NCI-H69 (cell line): Measurements from ENCODE around the gene PCLO.
"Not testable (repeated sequence)": the region's sequence is repeated elsewhere in the genome, so short reads cannot be mapped to it uniquely, and the experiment has no call there.

Source experiments
- DNase-seq: peaks from one replicate; lab custom pipeline; 2025; lab: John Stamatoyannopoulos, UW

Gene PCLO

DNA sequence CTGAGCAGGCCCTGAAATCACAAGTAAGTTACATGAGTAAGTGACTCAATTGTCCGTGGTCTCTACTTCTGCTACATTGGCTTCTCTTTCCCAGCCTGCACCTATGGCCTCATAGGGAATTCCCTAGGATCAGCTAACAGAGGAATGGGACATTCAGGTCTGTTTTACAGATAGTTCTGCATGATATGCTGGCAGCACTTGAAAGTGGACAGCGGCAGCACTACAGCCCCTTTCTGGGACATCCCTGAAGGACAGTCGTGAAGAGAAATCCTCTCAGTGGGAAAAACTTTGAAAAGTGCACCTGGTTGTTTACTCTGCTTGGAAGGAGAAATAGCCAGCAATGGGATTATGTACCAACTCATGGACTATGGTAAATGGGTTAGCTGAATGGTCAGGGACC, 426.1 kb downstream of the PCLO start:
- no peak for DNase-seq

GRCh38 chr7:82732677-82733076, 430.0 kb downstream of the PCLO start:
- no peak for DNase-seq

DNA sequence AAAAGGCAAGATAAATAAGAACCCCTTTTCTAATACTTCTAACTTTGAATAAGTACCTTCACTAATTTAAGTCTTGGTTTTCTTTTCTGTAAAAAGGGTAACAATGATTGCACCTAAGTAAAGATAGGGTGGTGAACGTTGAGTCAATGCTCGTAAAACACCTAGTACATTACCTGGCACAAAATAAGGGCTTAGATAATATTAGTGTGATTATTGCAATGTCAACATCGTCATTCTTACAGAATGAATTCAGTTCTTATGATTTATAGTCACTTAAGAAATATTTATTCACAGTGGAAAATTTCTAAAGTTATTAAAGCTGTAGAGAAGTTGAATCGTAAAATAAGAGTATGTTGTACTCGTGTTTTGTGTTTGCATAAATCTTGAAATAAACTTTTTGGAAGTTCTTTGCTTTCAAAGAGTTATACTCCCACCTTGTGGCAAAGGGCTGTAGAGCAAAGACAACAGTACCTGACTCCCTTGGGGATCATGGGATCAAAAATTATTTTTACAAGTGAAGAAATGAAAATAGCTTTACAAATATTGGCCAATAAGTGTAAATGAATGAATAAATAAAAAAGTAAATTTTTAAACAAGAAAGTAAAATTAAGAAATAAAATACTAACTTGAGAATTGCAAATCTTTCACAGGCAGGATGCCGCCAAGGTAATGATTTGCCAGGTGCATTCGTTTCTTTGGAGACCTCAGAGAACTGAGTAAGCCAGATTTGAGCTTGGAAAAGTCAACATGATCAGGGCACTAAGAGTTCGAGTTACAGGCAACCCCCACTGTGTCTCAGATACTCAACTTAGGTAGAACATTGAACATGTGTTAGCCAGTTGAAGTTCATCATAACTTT, 433.3 kb downstream of the PCLO start:
- peak; percentile 89 for DNase-seq

- peak; percentile 86 for DNase-seq
These were observed 436.5 kb downstream of the PCLO start for GRCh38 chr7:82726038-82726800.

GRCh38 chr7:82723411-82723810, 439.3 kb downstream of the PCLO start:
- DNase-seq: peak; percentile 52

GRCh38 chr7:82722946-82723345, 439.7 kb downstream of the PCLO start:
- peak; percentile 81 for DNase-seq

GRCh38 chr7:82715344-82715743, 447.3 kb downstream of the PCLO start:
- no peak for DNase-seq

DNA sequence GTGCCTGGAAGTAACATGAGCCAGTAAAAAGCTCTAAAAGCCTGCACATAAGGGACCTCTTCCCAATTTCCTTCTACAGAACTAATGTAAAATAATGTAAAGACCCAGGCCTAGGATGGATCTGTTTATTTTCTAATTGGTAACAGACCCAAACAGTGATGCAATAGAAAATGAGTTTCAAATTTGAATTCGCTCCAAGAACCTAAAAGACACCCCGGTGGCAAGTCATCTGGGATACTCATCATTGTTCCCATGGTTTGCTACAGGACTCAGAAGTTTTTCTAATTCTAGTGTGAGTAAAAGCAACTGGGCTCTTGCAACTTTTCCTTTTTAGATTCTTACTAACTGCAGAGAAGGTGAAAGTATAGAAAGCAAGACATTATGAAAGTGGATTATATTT, 447.8 kb downstream of the PCLO start:
- peak; percentile 11 for DNase-seq

DNA sequence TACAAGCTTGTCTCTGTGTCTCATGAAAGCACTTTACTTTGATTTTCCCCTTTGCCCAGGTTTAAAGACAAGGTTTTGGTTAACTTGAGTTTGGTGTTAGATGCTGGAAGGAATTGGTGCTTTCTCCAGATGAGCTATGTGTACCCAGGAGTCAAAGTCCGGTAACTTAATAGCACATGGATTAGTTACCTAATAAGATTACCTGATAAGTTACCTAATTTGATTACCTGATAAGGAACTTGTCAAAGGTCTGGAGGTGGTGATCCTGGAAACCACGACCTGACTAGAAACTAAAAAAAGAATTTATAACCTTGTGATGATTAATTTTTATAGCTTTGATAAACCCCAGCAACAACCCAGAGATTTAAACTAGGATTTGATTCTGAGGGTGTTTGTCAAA, 449.2 kb downstream of the PCLO start:
- no peak for DNase-seq

- DNase-seq: not testable (repeated sequence)
These were observed 456.3 kb downstream of the PCLO start for GRCh38 chr7:82706344-82706743.

- peak; percentile 50 for DNase-seq
These were observed 457.0 kb downstream of the PCLO start for GRCh38 chr7:82705517-82706260.

DNA sequence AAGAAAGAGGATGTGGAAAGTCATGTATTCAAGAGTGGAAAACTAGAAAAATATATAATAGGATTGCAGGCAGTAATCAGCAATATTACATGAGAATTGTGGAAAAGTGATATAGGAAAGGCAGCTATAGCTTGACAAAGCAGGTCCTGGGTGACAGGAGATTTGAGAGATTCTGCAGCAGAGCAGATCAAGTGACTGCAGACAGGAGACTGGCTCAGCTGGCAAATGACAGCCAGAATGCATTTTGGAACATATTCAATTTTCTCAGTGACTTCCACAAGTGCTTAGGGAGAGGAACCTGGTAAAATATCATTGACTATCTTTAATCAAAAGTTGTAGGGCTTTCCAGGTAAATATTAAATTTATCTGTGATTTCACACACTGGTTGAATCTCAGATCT, 458.6 kb downstream of the PCLO start:
- peak; percentile 84 for DNase-seq
